ENCODE results near the gene CLEC14A.

DNA sequence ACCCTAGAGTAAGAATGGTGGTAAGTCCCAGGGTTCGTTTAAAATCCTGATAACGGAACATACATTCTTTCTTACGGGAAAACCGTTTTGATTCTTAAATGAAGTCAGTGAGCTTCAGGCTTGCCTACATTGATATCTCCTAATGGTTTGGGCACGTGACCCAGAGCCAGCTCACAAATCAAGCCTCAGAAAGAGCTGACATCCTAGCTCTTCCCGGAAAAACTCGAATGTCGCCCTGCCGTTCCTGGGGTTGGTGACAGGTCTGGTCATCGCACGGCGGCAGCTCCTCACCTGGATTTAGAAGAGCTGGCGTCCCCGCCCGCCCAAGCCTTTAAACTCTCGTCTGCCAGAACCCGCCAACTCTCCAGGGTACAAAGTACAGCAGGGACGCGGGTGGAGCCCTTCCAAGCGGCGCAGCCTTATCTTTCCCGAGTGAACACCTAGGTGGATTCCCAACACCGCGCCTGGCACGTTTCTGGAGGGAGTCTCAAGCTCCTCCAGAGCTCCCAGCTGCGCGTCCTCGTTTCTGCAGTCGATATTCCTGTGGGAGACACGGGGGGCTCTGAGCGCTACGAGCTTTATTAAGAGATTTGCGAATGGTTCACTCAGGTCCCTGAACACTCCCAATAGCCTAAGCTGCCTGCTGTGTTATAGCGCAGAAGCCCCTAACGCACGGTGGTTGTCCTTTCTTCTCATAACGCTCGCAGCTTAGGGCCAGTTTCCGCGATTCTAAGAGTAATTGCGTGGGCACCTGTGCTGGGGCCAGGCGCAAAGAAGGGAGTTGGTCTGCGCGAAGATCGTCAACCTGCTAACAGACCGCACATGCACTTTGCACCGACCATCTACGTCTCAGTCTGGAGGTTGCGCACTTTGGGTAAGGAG is 47.9 kb downstream of the CLEC14A start, which contains the start of gene SSTR1:
- TF ChIP-seq, protein P1, sequence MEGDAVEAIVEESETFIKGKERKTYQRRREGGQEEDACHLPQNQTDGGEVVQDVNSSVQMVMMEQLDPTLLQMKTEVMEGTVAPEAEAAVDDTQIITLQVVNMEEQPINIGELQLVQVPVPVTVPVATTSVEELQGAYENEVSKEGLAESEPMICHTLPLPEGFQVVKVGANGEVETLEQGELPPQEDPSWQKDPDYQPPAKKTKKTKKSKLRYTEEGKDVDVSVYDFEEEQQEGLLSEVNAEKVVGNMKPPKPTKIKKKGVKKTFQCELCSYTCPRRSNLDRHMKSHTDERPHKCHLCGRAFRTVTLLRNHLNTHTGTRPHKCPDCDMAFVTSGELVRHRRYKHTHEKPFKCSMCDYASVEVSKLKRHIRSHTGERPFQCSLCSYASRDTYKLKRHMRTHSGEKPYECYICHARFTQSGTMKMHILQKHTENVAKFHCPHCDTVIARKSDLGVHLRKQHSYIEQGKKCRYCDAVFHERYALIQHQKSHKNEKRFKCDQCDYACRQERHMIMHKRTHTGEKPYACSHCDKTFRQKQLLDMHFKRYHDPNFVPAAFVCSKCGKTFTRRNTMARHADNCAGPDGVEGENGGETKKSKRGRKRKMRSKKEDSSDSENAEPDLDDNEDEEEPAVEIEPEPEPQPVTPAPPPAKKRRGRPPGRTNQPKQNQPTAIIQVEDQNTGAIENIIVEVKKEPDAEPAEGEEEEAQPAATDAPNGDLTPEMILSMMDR (conservative IDR thresholded peaks at IDR 0.05; ENCODE audit: low read length), result no peak
- TF ChIP-seq EZH2phosphoT487 (IDR thresholded peaks at IDR 0.05; ENCODE audit: borderline replicate concordance, low read depth, low read length), result no peak

Data from OCI-LY7 (cell line).